ENCODE measurements around the gene PDE6B. TPM values are rescaled to one million over a fixed set of nuclear protein-coding genes. Genes with fewer than 3 reads are reported as not detected.

PDE6B gene
- total RNA-seq, 1 experiment from 2014 or later = not detected

GRCh38 chr4:649751-650310 is 24.5 kb downstream of the PDE6B start:
- Histone ChIP-seq H4K20me1 (ENCODE audit: insufficient read depth, low read depth, low read length) (no peaks in the 10 kb centered on the region), H3K9me2 (replicated peaks; ENCODE audit: insufficient read depth, low read length) (no peaks in the 10 kb centered on the region), H3K9me3 (ENCODE audit: low read length) (no peaks in the 10 kb centered on the region), H3K36me3 (ENCODE audit: insufficient read depth, low read length) (no peaks in the 10 kb centered on the region), H3K4me1 (ENCODE audit: low read length) (no peaks in the 10 kb centered on the region), H3K4me3 (ENCODE audit: low read length) (no peak overlapping the region), H3K27ac (ENCODE audit: low read length) (no peak overlapping the region), H2AFZ (ENCODE audit: low read length) (no peak overlapping the region), H3K79me2 (ENCODE audit: low read length) (no peaks in the 10 kb centered on the region), H3K9ac (ENCODE audit: low read length) (no peak overlapping the region), H3K4me2 (ENCODE audit: low read depth, low read length, poor library complexity, severe bottlenecking) (no peak overlapping the region), H3K27me3 (ENCODE audit: low read length) (no peaks in the 10 kb centered on the region)
- no peak for DNase-seq

- Histone ChIP-seq H3K36me3 (ENCODE audit: insufficient read depth, low read length) (no peaks in the 10 kb centered on the region), H3K79me2 (ENCODE audit: low read length) (no peaks in the 10 kb centered on the region), H4K20me1 (ENCODE audit: insufficient read depth, low read depth, low read length) (no peaks in the 10 kb centered on the region), H3K4me2 (ENCODE audit: low read depth, low read length, poor library complexity, severe bottlenecking) (no peak overlapping the region), H3K27ac (ENCODE audit: low read length) (no peak overlapping the region), H3K4me3 (ENCODE audit: low read length) (no peak overlapping the region), H3K9me2 (replicated peaks; ENCODE audit: insufficient read depth, low read length) (no peaks in the 10 kb centered on the region), H2AFZ (ENCODE audit: low read length) (no peak overlapping the region), H3K4me1 (ENCODE audit: low read length) (no peaks in the 10 kb centered on the region), H3K27me3 (ENCODE audit: low read length) (no peaks in the 10 kb centered on the region), H3K9ac (ENCODE audit: low read length) (no peak overlapping the region), H3K9me3 (ENCODE audit: low read length) (no peaks in the 10 kb centered on the region)
- no peak for DNase-seq
These were observed 25.1 kb downstream of the PDE6B start for GRCh38 chr4:650461-650860.

GRCh38 chr4:650951-651883 is 25.8 kb downstream of the PDE6B start:
- Histone ChIP-seq H3K4me3 (ENCODE audit: low read length) (no peak overlapping the region), H3K9ac (ENCODE audit: low read length) (no peak overlapping the region), H3K36me3 (ENCODE audit: insufficient read depth, low read length) (no peaks in the 10 kb centered on the region), H3K27ac (ENCODE audit: low read length) (no peak overlapping the region), H4K20me1 (ENCODE audit: insufficient read depth, low read depth, low read length) (no peaks in the 10 kb centered on the region), H3K4me2 (ENCODE audit: low read depth, low read length, poor library complexity, severe bottlenecking) (no peak overlapping the region), H3K27me3 (ENCODE audit: low read length) (no peaks in the 10 kb centered on the region), H3K4me1 (ENCODE audit: low read length) (no peaks in the 10 kb centered on the region), H3K9me3 (ENCODE audit: low read length) (no peaks in the 10 kb centered on the region), H3K9me2 (replicated peaks; ENCODE audit: insufficient read depth, low read length) (no peaks in the 10 kb centered on the region), H2AFZ (ENCODE audit: low read length) (no peak overlapping the region), H3K79me2 (ENCODE audit: low read length) (no peaks in the 10 kb centered on the region)
- no peak for DNase-seq

GRCh38 chr4:651884-652642 is 26.7 kb downstream of the PDE6B start:
- Histone ChIP-seq H3K27me3 (ENCODE audit: low read length) (no peaks in the 10 kb centered on the region), H3K4me1 (ENCODE audit: low read length) (no peaks in the 10 kb centered on the region), H3K27ac (ENCODE audit: low read length) (no peak overlapping the region), H3K4me2 (ENCODE audit: low read depth, low read length, poor library complexity, severe bottlenecking) (no peak overlapping the region), H2AFZ (ENCODE audit: low read length) (no peak overlapping the region), H3K9me2 (replicated peaks; ENCODE audit: insufficient read depth, low read length) (no peaks in the 10 kb centered on the region), H3K4me3 (ENCODE audit: low read length) (no peak overlapping the region), H4K20me1 (ENCODE audit: insufficient read depth, low read depth, low read length) (no peaks in the 10 kb centered on the region), H3K9me3 (ENCODE audit: low read length) (no peaks in the 10 kb centered on the region), H3K36me3 (ENCODE audit: insufficient read depth, low read length) (no peaks in the 10 kb centered on the region), H3K9ac (ENCODE audit: low read length) (no peak overlapping the region), H3K79me2 (ENCODE audit: low read length) (no peaks in the 10 kb centered on the region)
- no peak for DNase-seq

GRCh38 chr4:653080-653821 is 27.9 kb downstream of the PDE6B start:
- no peaks in the 10 kb centered on the region for H3K27me3 ChIP-seq (ENCODE audit: low read length)
- no peaks in the 10 kb centered on the region for H4K20me1 ChIP-seq (ENCODE audit: insufficient read depth, low read depth, low read length)
- H3K36me3 ChIP-seq (ENCODE audit: insufficient read depth, low read length) = no peaks in the 10 kb centered on the region
- no peak overlapping the region for H3K4me2 ChIP-seq (ENCODE audit: low read depth, low read length, poor library complexity, severe bottlenecking)
- H3K4me1 ChIP-seq (ENCODE audit: low read length) = no peaks in the 10 kb centered on the region
- no peak for DNase-seq
- H3K27ac ChIP-seq (ENCODE audit: low read length) = no peak overlapping the region
- no peaks in the 10 kb centered on the region for H3K79me2 ChIP-seq (ENCODE audit: low read length)
- no peak overlapping the region for H2AFZ ChIP-seq (ENCODE audit: low read length)
- no peak overlapping the region for H3K9ac ChIP-seq (ENCODE audit: low read length)
- H3K4me3 ChIP-seq (ENCODE audit: low read length) = no peak overlapping the region
- no peaks in the 10 kb centered on the region for H3K9me2 ChIP-seq (replicated peaks; ENCODE audit: insufficient read depth, low read length)
- H3K9me3 ChIP-seq (ENCODE audit: low read length) = no peaks in the 10 kb centered on the region

GRCh38 chr4:653831-654502 is 28.6 kb downstream of the PDE6B start:
- no peak overlapping the region for H2AFZ ChIP-seq (ENCODE audit: low read length)
- H3K4me2 ChIP-seq (ENCODE audit: low read depth, low read length, poor library complexity, severe bottlenecking) = no peak overlapping the region
- no peak overlapping the region for H3K9ac ChIP-seq (ENCODE audit: low read length)
- H4K20me1 ChIP-seq (ENCODE audit: insufficient read depth, low read depth, low read length) = no peaks in the 10 kb centered on the region
- DNase-seq = no peak
- H3K4me1 ChIP-seq (ENCODE audit: low read length) = no peaks in the 10 kb centered on the region
- no peaks in the 10 kb centered on the region for H3K9me2 ChIP-seq (replicated peaks; ENCODE audit: insufficient read depth, low read length)
- H3K9me3 ChIP-seq (ENCODE audit: low read length) = no peaks in the 10 kb centered on the region
- H3K4me3 ChIP-seq (ENCODE audit: low read length) = no peak overlapping the region
- H3K36me3 ChIP-seq (ENCODE audit: insufficient read depth, low read length) = no peaks in the 10 kb centered on the region
- no peak overlapping the region for H3K27ac ChIP-seq (ENCODE audit: low read length)
- no peaks in the 10 kb centered on the region for H3K27me3 ChIP-seq (ENCODE audit: low read length)
- H3K79me2 ChIP-seq (ENCODE audit: low read length) = no peaks in the 10 kb centered on the region

GRCh38 chr4:654503-654845 is 29.1 kb downstream of the PDE6B start:
- Histone ChIP-seq H3K9me2 (replicated peaks; ENCODE audit: insufficient read depth, low read length) (no peaks in the 10 kb centered on the region), H2AFZ (ENCODE audit: low read length) (no peak overlapping the region), H3K4me1 (ENCODE audit: low read length) (no peaks in the 10 kb centered on the region), H3K4me2 (ENCODE audit: low read depth, low read length, poor library complexity, severe bottlenecking) (no peak overlapping the region), H3K4me3 (ENCODE audit: low read length) (no peak overlapping the region), H3K79me2 (ENCODE audit: low read length) (no peaks in the 10 kb centered on the region), H3K27ac (ENCODE audit: low read length) (no peak overlapping the region), H3K9ac (ENCODE audit: low read length) (no peak overlapping the region), H3K9me3 (ENCODE audit: low read length) (no peaks in the 10 kb centered on the region), H4K20me1 (ENCODE audit: insufficient read depth, low read depth, low read length) (no peaks in the 10 kb centered on the region), H3K27me3 (ENCODE audit: low read length) (no peaks in the 10 kb centered on the region), H3K36me3 (ENCODE audit: insufficient read depth, low read length) (no peaks in the 10 kb centered on the region)
- no peak for DNase-seq

All from Karpas-422 (cell line).